NCI-H146 (cell line): Measurements from ENCODE around the gene KCNN3.

ENCODE experiments used
- DNase-seq: peaks from one replicate; lab custom pipeline; 2025; lab: John Stamatoyannopoulos, UW

KCNN3 gene

DNA sequence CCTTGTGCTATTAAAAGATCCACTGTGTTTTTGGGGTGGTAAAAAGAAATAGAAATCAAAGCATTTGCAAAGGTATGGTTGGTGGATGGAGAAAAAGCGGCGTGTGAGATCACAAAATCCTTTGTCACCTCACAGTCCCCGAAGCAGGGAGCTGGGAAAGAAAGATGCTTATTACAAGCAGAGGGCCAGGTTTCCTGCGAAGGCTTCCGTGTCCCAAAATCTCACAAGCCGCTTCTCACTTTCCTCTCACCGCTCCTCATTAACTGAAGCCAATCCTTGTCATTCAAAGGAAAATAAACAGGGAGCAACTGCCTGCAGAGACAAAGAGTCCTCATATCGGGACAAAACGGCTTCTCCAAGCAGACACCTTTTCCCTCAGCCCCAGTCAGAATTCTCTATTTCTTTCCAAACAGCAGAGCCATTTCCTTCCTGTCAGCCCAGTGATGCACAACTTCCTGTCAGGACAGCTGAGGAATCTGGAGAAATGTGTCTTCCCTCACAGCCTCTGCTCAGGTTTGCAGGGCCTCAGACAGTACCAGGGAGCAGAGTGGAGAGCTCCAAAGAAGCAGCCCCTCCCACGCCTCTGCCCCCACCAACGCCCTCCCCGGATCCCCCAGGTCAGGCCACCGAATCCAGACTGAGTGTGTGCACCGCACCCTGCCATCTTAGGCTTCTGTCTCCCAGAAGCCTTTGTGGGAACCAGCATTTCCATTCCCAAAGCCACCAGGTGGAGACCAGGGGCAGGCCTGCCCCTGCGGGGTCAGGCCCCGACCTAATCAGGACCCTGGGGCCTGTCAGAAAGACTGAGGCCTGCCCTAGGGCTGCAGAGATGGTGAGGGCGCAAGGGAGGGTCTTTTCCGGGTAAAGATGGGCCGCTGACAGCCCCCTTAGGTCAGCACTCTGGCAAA lies 29.6 kb downstream of the KCNN3 start:
- no peak for DNase-seq

DNA sequence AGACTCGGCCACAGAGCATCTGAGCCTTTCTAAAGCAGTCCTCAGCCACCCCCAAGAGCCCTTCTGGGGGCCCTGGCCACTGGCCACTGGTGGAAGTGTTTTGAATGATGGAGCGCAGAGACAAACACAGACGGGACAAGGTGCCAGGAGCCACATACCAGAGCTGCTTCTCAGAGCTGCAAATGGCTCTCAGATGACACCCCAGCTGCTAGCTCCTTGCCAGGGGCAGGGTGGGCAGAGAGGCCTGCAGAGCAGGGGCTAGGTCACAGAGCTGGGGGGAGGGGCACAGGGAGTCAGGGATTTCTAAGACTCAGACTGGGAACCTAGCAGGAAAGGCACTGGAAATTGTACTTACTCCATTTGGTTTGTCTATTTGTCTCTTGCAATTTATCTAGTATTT lies 30.4 kb downstream of the KCNN3 start:
- no peak for DNase-seq

DNA sequence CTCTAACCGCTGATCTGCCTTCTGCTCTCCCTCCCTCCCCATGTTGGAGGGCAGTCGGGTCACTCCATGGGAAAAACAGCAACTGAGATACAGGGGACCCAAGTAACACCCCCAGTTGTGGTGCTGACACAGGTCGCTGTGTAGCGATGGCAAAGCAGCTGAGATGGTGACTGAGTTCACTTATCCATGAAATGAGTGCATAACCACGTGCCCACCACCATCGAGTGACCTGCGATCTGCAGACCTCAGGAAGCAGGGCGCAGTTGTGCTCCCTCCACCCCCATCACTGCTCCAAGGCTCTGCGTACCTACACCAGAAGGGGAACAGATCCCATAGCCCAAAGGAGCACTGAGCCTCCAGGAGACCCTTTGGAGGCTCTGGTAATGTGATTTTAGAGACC lies 31.1 kb downstream of the KCNN3 start:
- DNase-seq = no peak

DNA sequence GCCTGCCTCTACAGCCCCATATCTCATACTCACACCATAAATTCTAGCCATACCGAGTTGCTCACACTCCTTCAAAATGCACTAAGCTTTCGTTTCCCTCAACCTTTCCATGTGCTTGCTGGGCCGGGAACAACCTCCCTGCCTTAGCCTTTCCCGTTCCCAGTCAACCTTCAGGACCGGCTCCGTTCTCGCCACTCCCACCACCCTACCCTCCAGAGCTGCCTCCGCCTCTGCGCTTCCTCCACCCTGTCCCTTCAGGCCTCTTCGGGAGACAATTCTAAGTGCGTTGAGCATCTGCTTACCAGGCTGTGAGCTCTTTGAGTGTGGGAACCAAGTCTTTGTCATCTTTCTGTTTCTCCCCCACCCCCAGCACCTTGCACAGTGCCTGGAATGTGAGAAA lies 31.6 kb downstream of the KCNN3 start:
- no peak for DNase-seq

DNA sequence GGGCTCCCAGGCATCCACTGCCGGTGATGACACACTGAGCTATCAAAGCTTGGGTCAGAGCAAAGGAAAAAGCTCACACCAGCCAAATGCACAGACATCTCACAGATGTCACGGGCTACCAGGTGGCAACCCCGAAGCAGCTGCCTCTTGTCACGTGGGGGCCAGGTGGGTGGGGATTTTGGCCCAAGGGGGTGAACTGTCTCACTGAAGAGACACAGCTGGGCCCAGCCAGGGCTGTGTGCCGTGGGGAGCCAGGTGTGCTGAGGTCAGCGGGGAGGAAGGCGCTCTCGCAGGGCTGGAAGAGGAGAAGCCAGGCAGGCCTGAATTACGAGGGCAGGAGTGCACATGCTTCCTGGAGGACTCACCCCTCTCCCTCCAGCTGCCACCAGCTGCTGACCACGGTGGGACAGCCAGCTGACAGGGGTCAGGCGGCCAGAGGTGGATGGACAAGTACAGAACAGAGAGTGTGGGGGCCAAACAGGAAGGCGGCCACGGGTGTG lies 32.4 kb downstream of the KCNN3 start:
- DNase-seq = peak; percentile 89

DNA sequence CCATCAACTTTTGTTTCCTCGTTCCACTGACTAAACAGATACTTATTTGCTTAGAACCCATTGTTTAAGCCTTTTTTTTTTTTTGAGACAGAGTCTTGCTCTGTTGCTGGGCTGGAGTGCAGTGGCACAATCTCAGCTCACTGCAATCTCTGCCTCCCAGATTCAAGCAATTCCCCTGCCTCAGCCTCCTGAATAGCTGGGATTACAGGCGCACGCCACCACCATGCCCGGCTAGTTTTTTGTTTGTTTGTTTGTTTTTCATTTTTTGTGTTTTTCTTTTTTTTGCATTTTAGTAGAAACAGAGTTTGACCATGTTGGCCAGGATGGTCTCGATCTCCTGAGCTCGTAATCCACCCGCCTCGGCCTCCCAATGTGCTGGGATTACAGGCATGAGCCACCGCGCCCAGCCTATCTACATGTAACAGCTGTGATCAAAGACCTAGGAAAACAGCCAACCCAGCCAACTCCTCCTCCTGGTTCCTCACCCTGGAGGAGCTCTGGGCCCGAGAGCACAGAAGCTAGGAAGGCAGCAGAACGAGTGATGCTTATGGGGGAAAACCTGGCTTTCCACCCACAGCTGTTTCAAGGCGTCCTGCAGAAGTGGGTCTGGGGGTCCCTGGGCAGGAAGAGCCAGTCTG lies 32.9 kb downstream of the KCNN3 start:
- DNase-seq = no peak

DNA sequence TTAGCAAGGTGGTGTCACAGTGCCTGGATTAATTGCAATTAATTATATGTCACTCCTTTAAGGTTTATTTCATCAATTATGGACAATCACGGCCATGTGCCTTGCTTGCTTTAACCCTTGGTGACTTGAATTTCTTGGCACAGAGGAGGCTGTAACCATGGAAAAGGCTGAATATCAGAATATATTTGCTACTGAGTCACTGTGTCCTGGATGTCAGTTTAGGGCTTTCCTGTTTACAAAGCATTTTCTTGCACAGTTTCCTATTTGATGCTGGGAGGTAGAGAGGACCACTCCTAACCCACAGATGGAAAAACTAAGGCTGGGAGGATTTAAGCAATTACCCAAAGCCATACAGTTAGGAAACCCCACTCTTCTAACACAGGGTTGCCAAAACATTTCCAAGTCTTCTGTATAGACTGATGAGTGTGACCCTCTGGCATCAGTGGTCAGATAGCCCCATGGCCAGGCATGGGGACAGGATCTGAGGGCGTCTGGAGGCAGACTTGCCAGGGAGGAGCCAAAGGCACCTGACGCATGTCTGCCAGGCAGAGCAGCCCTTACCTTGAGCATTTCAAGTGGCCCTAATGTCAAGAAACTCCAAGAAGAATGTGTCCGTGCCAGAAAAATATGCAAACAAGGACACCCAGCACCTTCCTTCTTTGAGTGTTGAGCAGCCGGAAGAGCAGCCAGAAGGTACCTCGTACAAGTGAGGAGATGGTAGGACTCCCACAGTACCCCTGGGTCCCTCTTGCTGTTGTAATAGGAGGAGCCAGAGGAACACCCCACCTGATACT lies 34.4 kb downstream of the KCNN3 start:
- no peak for DNase-seq

DNA sequence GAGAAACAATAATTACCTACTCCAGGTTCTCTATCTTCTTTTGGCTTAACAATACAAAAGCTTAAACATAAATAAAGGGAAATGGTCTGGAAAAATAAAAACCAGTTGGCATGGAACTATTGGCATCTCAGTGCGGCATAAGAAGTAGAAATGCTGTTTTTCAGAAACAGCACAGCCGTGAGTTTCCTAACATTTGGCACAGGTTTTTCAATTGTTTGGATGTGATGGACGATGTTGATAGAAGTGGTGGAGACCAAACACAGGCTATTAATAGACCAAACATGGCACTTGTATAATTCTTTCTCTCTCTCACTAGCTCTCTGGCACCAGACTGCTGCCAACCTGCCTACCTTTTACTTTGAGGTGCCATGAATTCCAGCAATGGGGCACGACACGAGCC lies 36.2 kb downstream of the KCNN3 start:
- no peak for DNase-seq

DNA sequence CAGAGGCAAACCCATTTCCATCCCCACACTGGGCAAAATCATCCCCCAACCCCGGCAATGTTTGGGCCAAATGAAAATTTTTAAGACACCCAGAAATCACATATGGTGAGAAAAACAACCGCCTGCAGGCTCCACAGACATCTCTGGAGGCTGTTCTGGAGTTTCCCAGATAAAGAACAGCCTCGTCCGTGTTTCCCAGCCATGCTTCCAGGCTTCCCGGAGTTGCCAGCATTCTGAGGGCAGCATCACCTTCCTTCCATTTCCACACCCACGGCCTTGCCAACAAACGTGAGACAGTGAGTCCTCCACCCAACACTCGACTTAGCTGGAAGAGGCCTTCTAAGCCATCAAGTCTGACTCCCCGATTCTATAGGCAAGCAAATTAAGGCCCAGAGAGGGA lies 36.9 kb downstream of the KCNN3 start:
- DNase-seq = no peak

DNA sequence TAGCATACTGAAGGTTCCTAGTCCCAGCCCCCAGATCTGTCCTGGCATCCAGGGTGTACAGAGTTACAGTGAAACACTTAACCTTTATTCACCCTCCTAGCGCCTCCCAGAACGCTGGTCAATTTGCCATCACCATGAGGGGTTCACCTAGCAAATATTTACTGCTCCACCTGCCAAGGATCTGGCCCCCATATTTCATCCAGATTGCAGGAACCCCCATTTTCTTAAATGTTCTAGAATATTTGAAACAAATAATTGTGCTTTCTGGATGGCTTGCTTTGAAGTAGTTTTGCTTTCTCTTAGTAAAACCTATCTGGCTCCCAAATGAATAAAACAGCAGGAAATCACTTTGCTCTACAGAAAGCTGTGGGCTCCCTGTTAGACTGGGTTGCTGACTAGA lies 37.7 kb downstream of the KCNN3 start:
- no peak for DNase-seq

DNA sequence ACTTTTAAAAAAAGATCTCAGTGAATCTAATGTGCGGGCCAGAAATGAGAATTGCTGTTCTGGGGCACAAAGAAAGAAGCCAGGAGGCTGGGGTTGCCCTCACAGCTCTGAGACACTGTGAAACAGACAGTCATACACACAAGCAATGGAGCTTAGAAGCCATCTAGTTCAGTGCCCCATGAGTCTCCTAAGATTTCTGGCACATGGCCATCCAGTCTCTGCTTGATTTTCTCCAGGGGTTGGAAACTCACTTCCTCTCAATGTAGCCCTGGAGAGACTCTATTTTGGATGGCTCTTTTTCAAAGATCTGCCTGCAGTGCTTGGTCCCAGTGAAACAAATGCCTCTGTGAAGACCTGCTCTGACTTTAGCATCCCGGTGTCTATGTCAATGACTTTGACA lies 38.6 kb downstream of the KCNN3 start:
- no peak for DNase-seq

DNA sequence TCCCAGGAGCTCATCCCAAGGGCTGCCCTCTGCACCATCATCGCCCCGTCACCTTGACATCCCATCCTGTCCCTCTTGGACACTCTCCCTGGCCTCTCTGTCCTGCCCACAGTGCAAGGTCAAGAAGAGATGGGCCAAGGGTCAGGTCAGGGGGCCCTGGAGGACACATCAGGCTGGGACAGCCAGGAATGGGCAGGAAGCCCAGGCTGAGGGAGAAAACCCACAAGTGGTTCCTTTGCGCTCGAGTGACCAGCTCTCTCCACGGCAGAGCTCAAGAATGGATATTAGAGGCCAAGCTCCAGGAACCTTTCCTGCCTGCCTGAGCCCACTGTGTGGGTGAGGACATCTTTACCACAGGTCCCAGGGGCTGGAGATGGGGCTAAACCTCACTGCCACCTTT lies 41.0 kb downstream of the KCNN3 start:
- DNase-seq = no peak

DNA sequence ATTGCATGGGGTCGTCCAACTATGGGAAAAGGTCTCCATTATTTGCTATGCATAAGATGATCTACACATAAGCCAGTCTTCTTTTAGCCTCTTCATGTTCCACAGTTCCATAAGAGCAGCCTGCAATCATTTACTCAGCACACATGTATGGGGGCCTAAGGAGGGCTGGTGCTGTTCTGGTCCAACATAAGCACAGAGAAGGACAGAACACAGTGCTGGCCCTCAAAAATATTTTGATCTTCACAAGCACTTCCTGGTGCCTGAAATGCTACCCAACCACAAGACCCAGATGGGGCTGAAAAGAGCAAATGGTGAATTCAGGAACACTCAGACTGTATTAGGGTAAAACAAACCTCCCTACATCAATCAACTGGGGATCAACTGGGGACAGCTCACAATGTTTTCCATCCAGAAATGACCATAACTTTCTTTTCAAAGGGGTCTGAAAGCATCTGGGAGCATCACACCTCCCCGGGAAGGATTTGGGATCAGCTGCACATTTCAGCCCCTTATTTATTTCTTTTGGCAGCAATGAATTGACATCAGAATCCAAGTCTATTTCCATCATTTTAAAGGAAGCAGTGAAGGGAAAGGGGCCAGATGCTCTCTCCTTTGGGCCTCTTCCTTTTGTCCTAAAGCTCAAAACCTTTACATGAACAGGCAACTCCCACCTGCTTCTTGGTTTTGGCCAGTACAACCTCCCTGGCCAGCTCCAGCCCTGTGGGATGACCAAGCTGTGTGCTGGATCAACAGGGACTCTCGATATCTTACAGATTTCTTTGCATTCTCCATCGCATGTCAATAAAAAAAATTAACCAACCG lies 45.7 kb downstream of the KCNN3 start:
- no peak for DNase-seq

DNA sequence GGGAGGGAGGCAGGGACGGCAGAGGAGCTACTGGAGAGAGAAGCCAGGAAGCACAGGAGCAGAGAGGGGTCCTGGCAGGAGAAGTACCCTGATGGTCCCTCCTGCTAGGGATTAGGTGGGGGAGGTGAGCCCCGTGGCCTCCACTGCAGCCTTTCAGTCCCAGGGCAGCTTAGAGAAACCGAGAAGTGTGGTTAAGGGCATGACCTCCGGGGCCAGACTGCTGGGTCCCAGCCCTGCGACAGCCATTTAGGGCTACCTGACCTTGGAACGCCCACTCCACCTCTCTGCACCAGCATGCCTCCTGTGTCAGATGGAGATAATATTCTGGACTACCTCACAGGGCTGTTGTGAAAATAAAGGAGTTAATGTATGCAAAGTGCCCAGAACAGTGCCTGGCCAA lies 47.4 kb downstream of the KCNN3 start:
- no peak for DNase-seq

DNA sequence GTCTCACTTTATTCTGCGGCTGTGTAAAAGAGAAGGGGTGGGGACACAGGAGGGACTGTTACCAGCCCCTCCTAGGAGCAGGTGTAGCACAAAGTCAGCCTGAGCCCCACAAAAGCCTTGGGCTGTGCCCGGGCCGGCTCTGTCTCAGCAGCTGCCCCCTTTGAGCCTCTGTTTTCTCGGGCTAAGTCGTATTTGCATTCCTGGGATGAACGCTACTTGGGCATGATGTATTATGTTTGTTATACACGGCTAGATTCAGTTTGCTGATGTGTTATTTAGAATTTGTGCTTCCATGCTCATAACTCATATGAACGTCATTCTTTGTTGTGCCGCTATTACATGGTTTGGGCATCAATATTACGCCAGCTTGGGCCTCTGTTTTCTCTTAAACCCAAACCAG lies 47.8 kb downstream of the KCNN3 start:
- DNase-seq = no peak

DNA sequence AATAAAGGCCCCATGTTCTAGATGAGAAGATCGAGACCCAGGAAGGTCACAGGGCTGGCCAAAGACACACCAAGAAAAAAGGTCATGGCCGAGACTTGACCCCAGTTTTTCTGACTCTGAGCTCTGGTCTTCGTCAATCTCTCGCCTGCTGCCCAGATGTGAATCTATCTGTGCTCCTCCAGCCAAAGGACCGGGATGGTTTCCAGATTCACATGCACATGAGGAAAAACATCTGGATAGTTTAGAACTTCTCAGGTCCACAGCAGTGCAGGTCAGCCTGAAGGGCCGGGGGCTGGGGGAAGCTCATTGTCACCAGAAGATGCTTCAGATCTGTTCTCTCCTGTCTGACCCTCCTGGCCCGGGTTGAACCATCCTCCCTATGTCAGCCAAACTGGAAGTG lies 49.0 kb downstream of the KCNN3 start:
- no peak for DNase-seq

DNA sequence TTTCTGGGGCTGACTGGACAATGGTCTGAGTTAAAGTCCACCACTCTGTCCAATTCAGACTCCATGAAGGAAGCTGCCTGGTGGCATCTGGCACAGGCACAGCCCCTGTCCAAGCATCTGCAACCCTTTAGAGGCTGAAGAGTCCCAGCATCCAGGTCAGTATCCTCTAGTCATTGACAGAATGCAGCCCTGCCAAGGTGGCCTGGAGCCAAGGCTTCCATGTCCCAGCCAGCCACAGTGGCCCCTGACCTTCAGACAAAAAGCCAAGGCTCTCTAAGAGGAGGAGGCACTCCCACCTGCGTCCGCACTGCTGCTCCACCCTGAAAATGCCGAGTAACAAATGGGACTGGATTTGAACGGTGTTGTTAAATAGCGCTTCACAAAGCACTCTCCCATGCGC lies 49.4 kb downstream of the KCNN3 start:
- no peak for DNase-seq

DNA sequence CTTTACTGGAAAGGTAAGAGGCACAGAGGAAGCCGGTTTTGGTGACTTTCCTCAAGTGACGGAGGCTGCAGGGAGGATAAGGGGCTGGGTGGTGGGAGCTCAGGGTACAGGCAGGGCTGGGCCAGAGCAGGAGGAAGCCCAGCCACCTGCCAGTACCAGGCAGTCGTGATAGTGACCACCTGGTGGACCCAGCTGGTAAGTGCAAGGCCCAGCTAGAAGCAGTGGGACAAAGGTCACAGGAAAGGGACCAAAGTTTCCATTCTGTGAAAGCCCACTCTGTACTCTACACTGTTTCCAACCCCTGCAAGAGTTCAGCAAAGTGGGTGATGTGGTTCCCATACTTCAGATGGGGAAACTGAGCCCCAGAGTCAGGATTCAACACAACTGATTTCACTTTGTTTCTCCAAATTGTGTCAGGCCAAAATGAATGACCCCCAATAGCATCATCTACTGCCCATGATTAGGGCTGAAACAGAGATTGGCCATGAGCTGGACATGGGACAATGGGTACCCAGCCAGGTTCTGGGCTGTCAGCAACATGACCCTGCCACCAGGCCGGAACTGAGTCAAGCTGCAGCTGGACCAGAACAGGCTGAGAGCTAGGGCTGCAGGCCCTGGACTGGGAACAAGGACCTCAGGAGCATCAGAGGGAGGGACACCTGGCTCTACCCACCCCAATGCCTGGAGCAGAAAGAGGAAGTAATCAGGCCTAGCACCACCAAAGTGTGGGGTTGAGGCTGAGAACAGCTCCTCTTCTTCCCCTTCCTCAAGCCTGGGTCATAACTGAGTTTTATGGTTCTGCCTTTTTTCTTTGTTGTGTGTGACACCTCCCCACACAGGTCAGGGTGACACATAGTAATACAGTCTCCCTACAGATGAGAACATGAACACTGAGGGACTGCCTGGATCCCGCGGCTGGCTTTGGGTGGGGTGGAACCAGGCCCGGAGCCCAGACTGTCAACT lies 50.2 kb downstream of the KCNN3 start:
- DNase-seq = peak; percentile 31

DNA sequence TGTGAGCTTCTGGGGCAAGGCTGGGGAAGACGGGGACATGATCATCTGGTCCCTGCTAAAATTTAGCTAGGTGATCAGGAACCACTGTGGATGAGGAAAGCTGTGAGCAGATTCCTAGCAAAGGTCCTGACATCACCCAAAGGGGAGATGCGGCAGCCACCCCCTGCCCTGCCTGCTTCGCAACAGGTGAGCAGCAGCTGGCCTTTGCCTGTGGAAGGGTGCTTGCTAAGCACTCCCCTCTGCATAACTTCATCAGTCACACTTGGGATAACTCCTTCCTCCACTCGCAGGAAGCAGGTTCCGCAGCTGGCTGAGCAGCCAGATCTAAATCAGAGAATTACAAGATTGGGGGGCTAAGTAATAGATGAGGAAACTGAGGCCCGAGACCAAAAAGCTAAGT lies 51.2 kb downstream of the KCNN3 start:
- no peak for DNase-seq

DNA sequence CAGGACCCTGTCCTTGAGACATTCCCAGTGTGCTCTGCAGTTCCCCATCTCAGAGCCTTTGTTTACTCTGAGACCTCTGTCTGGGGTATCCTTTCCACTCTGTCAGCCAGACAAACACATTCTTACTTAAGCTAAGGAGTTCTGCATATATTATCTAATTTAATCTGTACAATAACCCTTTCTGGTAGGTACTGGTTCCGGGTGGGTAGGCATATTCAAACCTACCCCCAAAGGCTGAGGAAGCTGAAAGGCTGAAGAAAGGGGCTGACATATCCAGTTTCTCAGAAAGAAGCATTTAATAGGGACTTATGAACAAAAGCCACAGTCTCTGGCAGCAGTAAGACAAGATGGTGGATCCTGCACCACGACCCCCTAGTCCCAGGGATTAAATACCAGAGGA lies 53.1 kb downstream of the KCNN3 start:
- DNase-seq = no peak

DNA sequence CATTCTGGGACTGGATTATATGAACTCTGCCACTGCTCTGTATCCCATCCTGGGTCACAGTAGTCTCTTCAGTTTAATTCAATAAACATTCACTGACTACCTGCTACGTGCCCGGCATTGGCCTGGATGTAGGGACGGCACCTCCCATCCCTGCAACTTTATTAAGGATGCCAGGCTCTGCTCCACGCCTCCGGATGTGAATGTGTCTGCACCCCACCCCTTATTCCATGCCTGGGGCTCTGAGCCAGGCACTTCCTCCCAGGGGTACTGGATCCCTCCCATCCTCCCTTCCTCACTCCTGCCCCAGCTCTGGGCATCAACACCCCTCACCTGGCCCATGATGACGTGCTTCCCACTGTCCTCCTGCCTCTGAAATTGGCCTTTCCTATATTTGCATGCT lies 53.7 kb downstream of the KCNN3 start:
- no peak for DNase-seq
